ENCODE data around the gene PAN3. TPM values are rescaled to one million over a fixed set of nuclear protein-coding genes. Genes with fewer than 3 reads are reported as not detected.

Gene PAN3
- polyA plus RNA-seq, 1 experiment = 10.7 TPM

DNA sequence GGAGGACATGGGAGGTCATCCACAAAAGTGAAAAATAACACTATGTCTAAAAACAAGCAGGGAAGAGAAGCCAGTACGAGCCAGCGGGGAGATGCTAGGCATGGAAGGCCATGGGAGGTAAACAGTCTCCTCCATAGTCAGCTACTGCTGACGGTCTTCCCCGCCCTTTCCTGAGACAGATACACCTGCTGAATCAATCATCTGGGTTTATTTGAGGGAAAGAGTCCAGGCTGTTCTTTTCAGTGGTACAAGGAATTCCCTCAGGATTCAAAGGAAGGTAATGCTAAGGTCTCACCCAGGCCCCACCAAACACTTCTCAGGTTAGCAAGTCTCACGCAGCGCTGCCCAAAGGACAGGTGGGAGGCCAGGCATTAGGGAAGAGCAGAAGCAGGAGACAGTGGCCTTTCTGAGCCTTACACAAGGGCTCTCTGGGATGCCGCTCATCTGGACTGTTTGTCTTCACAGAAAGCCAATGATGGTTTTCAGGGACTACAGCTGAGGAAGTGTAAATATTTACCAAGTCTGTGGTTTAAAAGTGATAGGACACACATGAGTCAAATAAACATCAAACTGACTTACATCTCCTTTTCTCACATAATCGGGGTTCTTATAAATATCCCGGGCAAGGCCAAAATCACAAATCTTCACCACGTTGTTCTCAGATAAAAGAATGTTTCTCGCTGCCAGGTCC lies 182.7 kb downstream of the PAN3 start:
- TF ChIP-seq, protein P1, sequence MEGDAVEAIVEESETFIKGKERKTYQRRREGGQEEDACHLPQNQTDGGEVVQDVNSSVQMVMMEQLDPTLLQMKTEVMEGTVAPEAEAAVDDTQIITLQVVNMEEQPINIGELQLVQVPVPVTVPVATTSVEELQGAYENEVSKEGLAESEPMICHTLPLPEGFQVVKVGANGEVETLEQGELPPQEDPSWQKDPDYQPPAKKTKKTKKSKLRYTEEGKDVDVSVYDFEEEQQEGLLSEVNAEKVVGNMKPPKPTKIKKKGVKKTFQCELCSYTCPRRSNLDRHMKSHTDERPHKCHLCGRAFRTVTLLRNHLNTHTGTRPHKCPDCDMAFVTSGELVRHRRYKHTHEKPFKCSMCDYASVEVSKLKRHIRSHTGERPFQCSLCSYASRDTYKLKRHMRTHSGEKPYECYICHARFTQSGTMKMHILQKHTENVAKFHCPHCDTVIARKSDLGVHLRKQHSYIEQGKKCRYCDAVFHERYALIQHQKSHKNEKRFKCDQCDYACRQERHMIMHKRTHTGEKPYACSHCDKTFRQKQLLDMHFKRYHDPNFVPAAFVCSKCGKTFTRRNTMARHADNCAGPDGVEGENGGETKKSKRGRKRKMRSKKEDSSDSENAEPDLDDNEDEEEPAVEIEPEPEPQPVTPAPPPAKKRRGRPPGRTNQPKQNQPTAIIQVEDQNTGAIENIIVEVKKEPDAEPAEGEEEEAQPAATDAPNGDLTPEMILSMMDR (IDR thresholded peaks at IDR 0.05; ENCODE audit: insufficient read depth, low read depth, low read length) = no peak
- CTCF ChIA-PET = interaction anchor here (1.0 kb wide), 1 partner anchor 93 kb away, joined by 3 read pairs; no protein-coding TSS in a partner anchor
- H3K4me3 ChIP-seq (ENCODE audit: low read depth, low read length) = no peak overlapping the region
- no peaks in the 10 kb centered on the region for H3K27me3 ChIP-seq (ENCODE audit: control insufficient read depth, insufficient read depth, low read length)
- DNase-seq (ENCODE audit: low read depth) = no peak
- POLR2A ChIA-PET = no interaction called here
- H3K36me3 ChIP-seq (ENCODE audit: control insufficient read depth, insufficient read depth, low read length) = peaks cover 2% of the 10 kb centered on the region; the same call in 1 of the 2 replicates

GRCh38 chr13:28321756-28322155 lies 183.4 kb downstream of the PAN3 start:
- ChIA-PET CTCF (no interaction called here), POLR2A (no interaction called here)
- H3K4me3 ChIP-seq (ENCODE audit: low read depth, low read length) = no peak overlapping the region
- TF ChIP-seq, protein P1 (IDR thresholded peaks at IDR 0.05; ENCODE audit: insufficient read depth, low read depth, low read length) = no peak
- DNase-seq (ENCODE audit: low read depth) = no peak
- H3K27me3 ChIP-seq (ENCODE audit: control insufficient read depth, insufficient read depth, low read length) = no peaks in the 10 kb centered on the region
- H3K36me3 ChIP-seq (ENCODE audit: control insufficient read depth, insufficient read depth, low read length) = peaks cover 2% of the 10 kb centered on the region; the same call in 1 of the 2 replicates

GRCh38 chr13:28322256-28322905 lies 184.0 kb downstream of the PAN3 start:
- ChIA-PET POLR2A (no interaction called here), CTCF (interaction anchor here (1.1 to 3.8 kb wide), 6 partner anchors 10 to 354 kb away, joined by 3 to 24 read pairs (median 4); no protein-coding TSS in a partner anchor)
- TF ChIP-seq, protein P1 (IDR thresholded peaks at IDR 0.05; ENCODE audit: insufficient read depth, low read depth, low read length) = no peak
- H3K27me3 ChIP-seq (ENCODE audit: control insufficient read depth, insufficient read depth, low read length) = no peaks in the 10 kb centered on the region
- no peak overlapping the region for H3K4me3 ChIP-seq (ENCODE audit: low read depth, low read length)
- peak; percentile 88 for DNase-seq (ENCODE audit: low read depth)
- peaks cover 2% of the 10 kb centered on the region; the same call in 1 of the 2 replicates for H3K36me3 ChIP-seq (ENCODE audit: control insufficient read depth, insufficient read depth, low read length)

DNA sequence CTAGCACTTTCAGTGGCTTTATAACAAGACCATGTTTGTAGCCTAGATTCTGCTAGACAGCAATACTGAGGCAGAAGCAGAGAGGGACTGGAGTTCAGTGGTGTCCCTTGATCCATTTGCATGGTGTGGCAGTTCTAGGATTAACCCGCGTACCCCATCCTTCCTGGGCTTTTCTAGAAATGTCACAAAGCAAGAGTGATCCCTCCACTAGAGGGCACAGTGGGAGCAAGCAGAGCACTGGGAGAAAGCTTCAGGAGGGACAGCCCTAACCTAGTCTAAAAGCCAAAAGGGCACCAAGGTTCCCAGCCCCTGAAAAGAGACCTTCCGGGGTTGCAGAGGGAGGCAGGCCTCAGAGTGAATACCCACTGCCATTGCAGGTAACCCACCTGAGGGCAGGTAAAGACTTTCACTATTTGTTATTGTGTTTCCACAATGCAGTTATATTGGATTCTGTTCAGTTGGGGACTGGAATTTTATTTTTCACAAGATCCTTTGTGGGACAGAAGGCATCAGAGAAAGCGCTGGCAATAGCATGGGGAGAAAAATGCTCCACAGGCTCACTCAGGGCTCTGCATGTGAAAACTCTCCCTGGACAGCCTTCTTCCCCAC lies 185.9 kb downstream of the PAN3 start:
- H3K4me3 ChIP-seq (ENCODE audit: low read depth, low read length) = no peak overlapping the region
- ChIA-PET POLR2A (no interaction called here), CTCF (interaction anchor here (0.6 to 3.8 kb wide), 26 partner anchors 8 to 476 kb away, joined by 3 to 24 read pairs (median 4); partner anchors contain the start of gene FLT1)

More for the DNA sequence above, 185.9 kb downstream of the PAN3 start:
- DNase-seq (ENCODE audit: low read depth) = no peak
- TF ChIP-seq, protein P1 (IDR thresholded peaks at IDR 0.05; ENCODE audit: insufficient read depth, low read depth, low read length) = peak; percentile 87
- Histone ChIP-seq H3K27me3 (ENCODE audit: control insufficient read depth, insufficient read depth, low read length) (no peaks in the 10 kb centered on the region), H3K36me3 (ENCODE audit: control insufficient read depth, insufficient read depth, low read length) (0 out of 2 replicates have a peak, but pooled peaks cover 2% of the 10 kb centered on the region)
